Ecto neural progenitor cell (in vitro differentiated cells): ENCODE results near the gene POLD4.
"Not testable (repeated sequence)": the region's sequence is repeated elsewhere in the genome, so short reads cannot be mapped to it uniquely, and the experiment has no call there.

Experiments used
- DNase-seq: peaks from one replicate; pipeline ENCODE4 v3.0.0-alpha.2; 2018; ENCODE audit warnings: low spot score

Gene POLD4

GRCh38 chr11:67352546-67353316 lies 615 bp downstream of the POLD4 start:
- DNase-seq = no peak

- DNase-seq = peak; percentile 77
Observed at GRCh38 chr11:67351275-67352005, 1.9 kb downstream of the POLD4 start.

DNA sequence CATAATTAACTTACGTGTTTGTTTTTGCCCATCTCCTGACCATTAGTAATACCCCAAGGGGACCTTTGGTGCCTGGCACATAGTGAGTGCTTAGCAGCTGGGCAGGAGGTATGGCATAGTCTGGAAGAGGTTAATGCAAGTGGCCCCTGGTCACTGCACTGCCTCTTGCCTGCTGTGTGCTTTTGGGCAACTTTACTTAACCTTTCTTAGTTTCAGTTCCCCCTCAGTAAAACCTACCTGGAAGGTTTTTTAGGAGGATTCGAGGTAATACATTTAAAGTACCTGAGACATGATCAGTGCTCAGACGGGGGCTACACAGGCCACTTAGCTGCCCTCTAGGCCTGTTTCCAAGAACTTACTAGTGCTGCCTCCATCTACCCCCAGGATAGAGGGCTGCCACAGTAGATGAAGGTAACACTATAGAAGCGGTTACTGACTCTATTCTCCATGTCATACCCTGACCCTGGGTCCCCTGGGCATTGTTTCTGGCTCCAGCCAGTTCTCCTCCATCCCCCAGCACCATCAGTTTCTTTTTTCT lies 3.3 kb downstream of the POLD4 start:
- no peak for DNase-seq

DNA sequence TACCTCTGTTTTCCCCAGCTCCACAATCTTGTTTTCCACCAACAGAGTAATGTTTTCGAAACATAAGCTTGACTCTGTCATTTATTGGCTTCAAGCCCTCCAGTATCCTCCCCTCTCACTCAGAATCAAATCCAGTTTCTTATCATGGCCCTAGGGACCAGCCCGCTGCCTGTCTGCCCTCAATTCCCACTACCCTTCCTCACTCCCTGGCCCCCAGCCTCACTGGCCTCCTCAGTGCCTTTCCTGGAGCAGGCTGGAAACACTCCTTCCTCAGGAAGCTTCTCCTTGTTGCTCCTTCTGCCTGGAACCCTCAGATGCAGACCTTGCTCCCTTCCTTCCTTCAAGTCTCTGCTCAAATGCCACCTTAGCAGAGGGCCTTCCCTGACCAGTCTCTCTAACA lies 3.9 kb downstream of the POLD4 start:
- DNase-seq = no peak

- DNase-seq = no peak
Observed at GRCh38 chr11:67349036-67349435, 4.3 kb downstream of the POLD4 start.

DNA sequence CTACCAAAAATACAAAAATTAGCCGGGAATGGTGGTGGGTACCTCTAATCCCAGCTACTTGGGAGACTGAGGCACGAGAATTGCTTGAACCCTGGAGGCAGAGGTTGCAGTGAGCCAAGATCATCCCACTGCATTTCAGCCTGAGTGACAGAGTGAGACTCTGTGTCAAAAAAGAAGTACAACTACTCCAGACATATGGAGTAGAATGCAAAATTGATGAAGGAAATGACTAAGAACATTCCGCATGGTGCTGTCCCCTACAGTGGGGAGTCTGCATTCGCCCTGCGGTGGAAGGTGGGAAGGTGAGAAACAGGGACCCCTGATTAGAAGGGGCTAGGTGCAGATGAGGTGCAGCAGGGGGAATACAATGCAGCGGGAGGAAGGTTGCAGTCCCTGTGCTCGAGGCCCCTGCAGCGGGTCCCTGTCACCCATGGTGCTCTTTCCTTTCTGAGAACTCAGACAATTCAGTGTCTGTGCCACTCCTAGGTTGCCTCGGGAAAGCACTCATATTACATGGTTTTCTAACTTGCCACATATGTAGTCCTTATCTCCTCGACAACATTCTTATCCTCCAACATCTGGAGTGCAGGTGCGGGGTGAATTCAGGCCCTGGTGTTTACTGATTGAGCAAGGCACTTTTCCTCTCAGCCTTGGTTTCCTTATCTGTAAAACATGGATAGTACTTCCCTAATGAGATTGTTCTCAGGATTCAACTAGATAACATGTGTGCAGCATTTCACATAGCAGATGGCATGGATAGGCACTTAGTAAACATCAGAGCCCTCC lies 5.2 kb downstream of the POLD4 start:
- no peak for DNase-seq

DNA sequence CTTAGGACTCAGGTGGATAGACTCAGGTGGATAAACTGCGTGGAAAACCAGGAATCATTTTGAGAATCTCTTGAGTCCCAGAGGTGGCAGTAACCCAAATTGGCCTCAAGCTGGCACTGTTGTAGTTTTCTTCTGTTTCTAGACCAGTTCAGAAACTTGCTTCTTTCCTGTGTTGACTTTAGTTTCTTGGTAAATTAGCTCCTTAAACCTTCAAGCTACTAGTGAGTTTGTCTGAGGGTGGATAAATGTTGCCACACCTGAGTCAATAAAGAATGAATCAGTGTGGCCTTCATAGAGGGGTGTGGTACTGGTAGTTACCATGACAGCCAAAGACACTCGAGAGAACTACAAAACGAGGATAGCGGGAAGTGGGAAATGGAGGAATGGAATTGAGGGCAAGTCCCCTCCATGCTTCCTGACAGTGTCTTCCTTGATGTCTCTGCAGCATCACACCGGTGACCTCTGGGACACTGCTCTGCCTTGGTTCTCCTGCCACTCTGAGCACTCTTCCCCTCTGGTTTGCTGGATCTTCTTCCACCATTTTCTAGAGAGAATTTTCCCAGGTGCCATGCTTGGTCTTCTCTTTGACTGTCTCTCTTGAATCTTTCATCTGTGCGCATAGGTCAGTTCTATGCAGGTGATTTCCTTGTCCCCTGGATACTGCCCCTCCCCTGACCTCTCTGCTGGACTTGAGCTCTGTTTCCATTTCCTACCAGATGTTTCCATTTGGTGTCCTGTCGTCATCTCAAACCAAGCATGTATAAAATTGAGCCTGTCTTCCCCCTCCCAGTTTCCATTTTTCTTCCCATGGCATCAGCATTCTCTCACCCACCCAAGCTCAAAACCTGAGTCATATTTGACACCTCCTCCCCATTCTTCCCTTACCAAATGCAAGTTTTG lies 7.2 kb downstream of the POLD4 start:
- no peak for DNase-seq

GRCh38 chr11:67345247-67345919 lies 8.0 kb downstream of the POLD4 start:
- DNase-seq = no peak

GRCh38 chr11:67344264-67344663 lies 9.1 kb downstream of the POLD4 start:
- no peak for DNase-seq

DNA sequence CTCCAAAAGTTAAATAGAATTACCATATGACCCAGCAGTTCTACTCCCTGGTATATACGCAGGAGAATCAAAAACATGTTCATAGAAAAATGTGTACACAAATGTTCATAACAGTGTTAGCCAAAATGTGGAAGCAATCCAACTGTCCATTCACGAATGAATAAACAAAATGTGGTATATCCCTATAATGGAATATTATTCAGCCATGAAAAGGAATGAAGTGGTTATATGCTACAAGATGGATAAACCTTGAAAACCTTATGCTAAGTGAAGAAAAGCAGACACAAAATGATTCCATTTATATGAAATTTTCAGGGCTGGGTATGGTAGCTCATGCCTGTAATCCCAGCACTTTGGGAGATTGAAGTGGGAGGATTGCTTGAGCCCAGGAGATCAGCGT lies 16.1 kb downstream of the POLD4 start:
- no peak for DNase-seq

DNA sequence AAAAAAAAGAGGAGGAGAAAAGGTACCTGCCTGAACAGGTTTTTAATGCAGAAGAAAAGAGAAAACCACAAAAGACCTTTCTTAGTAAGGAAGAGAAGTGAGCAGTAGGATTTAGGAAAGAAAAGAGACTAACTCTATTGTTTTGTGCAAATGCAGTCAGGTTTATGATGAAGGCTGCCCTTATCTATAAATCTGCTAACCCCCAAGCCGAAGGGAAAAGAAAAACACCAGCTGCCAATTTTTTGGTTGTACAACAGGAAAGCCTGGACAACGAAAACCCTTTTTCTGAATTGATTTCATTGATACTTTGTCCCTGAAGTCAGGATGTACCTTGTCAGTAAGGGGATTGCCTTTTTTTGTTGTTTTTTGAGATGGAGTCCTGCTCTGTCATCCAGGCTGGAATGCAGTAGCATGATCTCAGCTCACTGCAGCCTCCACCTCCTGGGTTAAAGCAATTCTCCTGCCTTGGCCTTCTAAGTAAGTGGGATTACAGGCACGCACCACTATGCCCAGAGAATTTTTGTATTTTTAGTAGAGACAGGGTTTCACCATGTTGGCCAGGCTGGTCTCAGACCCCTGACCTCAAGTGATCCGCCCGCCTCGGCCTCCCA lies 21.2 kb downstream of the POLD4 start:
- DNase-seq = no peak

DNA sequence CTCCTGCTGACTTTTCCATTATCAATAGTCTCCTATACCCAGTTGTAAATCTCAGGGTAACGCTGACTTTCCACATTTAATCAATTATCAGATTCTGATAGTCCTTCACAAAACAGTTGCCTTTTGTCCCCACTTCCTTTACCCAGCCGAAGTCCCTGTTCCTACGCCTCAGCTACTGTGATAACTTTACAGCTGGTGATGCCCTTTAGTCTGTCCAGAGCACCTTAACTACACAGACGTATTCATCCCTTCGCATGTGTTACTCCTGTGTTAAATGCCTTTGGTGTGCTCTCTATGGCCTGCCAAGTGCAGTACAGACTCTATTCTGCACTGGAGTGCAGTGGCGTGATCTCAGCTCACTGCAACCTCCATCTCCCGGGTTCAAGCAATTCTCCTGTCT lies 29.8 kb downstream of the POLD4 start:
- DNase-seq = no peak

- no peak for DNase-seq
Observed at GRCh38 chr11:67322049-67322448, 31.3 kb downstream of the POLD4 start.

DNA sequence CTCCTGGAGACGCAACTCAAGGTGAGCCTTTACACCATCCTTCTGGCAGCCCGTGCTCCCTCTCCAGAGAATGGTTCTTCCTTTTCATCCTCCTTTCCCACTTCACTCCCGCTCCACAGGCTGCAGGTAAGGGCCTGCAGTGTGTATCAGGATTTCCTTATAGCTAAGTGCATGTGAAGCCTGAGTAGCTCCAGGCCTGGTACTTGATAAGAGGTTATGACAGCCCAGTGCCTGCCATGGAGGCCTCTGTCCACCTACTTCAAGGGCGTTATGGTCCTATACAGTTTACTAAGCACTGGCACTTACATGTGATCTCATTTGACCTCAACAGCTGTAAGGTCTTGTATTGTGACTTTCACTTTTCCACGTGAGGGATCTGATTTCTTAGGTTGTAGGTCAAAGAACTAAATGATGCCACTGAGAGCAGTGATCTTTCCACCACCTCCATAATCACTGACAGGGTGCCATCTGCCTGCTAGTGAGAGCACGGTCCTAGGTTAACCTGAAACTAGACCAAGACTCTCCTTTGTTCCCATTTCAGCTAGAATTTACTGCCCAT lies 32.0 kb downstream of the POLD4 start:
- no peak for DNase-seq

DNA sequence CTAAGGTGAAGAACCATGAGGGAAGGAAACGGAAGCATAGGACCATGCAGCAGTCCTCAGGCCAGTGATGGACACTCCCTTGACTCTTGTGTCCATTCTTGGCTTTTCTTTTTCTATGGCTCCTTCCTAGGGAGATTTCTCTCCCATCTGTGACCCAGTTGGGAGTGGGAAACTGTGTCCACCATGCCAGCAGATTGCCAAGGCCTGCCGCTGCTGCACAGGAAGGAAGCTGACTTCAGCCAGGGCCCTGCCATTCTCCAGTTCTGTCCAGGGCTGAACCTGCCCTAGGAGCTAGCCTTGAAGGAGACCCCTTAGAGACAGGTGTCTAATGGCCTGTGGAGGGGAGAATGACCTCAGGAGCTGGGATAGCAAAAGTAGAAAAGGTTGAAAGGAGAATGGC lies 32.7 kb downstream of the POLD4 start:
- DNase-seq = no peak

DNA sequence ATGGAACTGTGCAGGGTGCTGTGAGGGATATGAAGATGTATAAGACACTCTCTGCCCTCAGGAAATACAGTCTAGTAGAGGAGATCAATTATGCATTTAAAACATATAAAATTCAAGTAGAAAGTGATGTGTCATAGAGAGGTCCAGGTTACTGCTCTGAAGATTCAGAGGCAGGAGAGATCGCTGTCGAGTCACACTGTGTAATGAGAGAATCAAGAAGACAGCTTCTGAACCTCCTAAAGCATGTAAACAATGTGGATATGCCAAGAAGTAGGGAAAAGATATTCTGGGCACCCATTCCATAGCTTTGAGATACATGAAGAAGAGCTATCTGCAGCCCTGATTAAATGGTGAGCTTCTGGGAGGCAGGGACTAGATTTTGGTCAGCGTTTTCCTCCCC lies 33.3 kb downstream of the POLD4 start:
- no peak for DNase-seq

DNA sequence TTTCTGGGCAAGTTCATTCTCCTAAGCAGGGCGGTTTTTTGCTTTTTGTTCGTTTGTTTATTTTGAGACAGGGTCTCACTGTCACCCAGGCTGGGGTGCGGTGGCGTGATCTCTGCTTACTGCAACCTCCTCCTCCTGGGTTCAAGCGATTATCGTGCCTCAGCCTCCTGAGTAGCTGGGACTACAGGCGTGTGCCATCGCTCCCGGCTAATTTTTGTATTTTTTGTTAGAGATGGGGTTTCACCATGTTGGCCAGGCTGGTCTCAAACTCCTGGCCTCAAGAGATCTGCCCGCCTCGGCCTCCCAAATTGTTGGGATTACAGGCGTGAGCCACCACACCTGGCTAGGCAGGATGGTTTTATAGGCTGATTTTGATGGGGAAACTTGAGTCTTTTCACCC lies 34.5 kb downstream of the POLD4 start:
- DNase-seq = not testable (repeated sequence)

DNA sequence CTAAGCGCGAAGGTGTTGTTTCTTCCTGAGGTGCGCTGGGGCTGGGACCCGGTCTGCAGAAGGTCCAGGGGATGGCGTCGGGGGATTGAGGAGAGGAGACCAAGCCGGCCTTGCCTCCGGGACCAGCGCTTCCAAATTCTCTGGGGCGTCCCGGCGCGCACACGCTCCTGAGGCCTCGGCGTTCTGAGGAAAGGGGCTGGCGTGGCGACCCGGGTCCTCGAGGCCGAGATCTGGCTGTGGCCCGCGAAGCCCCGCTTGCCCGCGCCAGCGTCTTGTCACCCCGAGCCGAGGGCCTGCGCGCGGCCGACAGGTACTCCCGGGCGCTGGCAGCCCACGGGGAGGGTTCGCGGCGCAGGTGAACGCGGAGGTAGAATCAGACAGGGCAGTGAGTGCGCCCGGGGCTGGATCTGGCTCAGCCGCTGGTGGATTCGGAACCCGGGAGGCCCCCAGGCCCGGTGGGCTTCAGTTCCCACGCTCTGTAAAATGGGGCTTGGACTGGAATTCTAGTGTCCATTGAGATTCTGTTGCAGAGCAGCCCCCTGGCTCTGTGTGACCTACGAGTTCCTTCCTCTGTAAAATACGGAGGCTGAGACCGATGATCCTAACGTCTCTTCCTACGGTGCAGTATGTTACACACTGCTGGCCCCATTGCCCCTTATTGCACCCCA lies 35.3 kb downstream of the POLD4 start:
- no peak for DNase-seq

DNA sequence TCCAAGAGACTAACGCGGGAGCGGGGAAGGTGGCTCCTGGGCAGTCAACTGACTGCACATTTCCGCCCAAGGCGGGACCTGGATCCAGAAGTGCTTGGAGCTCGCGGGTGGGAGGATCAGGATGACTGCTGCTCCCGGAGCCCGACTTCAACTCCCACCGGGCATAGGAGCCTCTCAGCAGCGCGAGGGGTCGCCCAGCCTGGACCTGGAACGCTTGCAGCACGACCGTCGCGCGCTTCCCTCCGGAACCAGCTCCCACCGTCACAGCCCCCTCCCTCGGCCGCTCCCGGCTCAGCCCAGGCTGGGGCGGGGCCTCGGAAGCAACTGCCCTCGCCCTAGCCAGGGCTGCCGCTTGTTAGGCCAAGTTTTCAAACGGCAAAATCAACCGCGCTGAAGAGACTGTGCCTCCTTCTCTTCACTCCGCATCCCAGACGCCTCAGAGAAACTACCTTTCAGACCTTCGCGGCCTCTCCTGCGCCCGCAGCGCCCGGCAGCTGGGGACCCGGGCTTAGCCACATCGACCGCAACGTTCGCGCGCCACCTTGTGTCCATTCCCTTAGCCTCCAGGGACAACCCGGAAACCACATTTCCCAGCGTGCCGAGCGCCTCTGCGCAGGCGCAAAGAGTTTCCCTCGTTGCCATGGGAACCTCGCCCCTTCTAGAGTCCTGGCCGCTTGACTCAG lies 36.0 kb downstream of the POLD4 start:
- DNase-seq = peak; percentile 99
